Transverse colon (tissue), 4 donors: ENCODE measurements around the gene INCENP. TPM values are rescaled to one million over a fixed set of nuclear protein-coding genes. Genes with fewer than 3 reads are reported as not detected.

ENCODE experiments used
- DNase-seq: peaks from one replicate; pipeline ENCODE4 v3.0.0-alpha.2; 2019
- H3K27ac ChIP-seq, 4 donors: fragments of 200-600 bp; sonication (generic); 2 replicates each; pipeline ENCODE4 v1.5.1; 2016 to 2018; ENCODE audit warnings: inconsistent platforms in 4 of 4
- H3K27me3 ChIP-seq: fragments of 200-600 bp; sonication (generic); 2 replicates; pipeline ENCODE4 v1.5.1; 2017; ENCODE audit warnings: inconsistent platforms
- H3K36me3 ChIP-seq, 4 donors: fragments of 200-600 bp; sonication (generic); 2 replicates each; pipeline ENCODE4 v1.5.1; 2017 to 2019; ENCODE audit warnings: inconsistent platforms in 4 of 4
- H3K4me1 ChIP-seq, 4 donors: fragments of 200-600 bp; sonication (generic); 2 replicates each; pipeline ENCODE4 v1.5.1; 2017 to 2020; ENCODE audit warnings: inconsistent platforms in 4 of 4
- H3K4me3 ChIP-seq, 4 donors: fragments of 200-600 bp; sonication (generic); 1 replicate in 1 of 4; 2 replicates in 3 of 4; pipeline versions ENCODE4 v1.5.1 to v1.6.1; 2017 to 2019; ENCODE audit warnings: inconsistent platforms in 4 of 4
- H3K9me3 ChIP-seq, 2 donors: fragments of 200-600 bp; sonication (generic); 2 replicates each; pipeline ENCODE4 v1.5.1; 2017 to 2019; ENCODE audit warnings: inconsistent platforms in 2 of 2
- CTCF ChIP-seq, 5 experiments: fragments of 200-600 bp in 3 of 5; fragments of 450-650 bp in 2 of 5; sonication (generic) in 3 of 5; IDR thresholded peaks; 1 replicate in 2 of 5; 2 replicates in 3 of 5; pipeline ENCODE4 v1.5.1; 2016 to 2017; ENCODE audit warnings: antibody characterized with exemption in 5 of 5, inconsistent platforms in 3 of 5, mild to moderate bottlenecking in 2 of 5, moderate library complexity in 1 of 5
- EP300 ChIP-seq: sonication (generic); formaldehyde crosslinking; IDR thresholded peaks from one replicate; pipeline ENCODE4 v1.6.1; 2017; ENCODE audit warnings: antibody characterized with exemption, low read depth
- POLR2A ChIP-seq: fragments of 450-650 bp; IDR thresholded peaks from one replicate; pipeline ENCODE4 v1.6.1; 2016; ENCODE audit warnings: antibody characterized with exemption, mild to moderate bottlenecking, moderate library complexity
- POLR2AphosphoS5 ChIP-seq, 3 donors: sonication (generic); formaldehyde crosslinking; IDR thresholded peaks; one replicate each; pipeline ENCODE4 v1.6.1; 2016; ENCODE audit warnings: antibody characterized with exemption in 3 of 3
- WGBS, 2 donors: methylation state at CpG; one replicate each; pipeline ENCODE4 v1.1.5; 2018; ENCODE audit warnings: low coverage in 1 of 2; 5-methylcytosine and 5-hydroxymethylcytosine counted together
- in situ Hi-C, 4 donors: fragments of 200-750 bp; cut with MboI; loops; one replicate each; pipeline versions ENCODE4 v1.15.0 to v1.15.1; 2017; ENCODE audit warnings: low sequenced_read_pairs in 3 of 4, low pct_ligation_motif_present in 1 of 4, low pct_unique_long_range_greater_than_20kb in 1 of 4
- intact Hi-C: fragments of 100-400 bp; cut with DNase I; formaldehyde crosslinking; loops from one replicate; pipeline ENCODE4 v1.15.1; 2023; ENCODE audit warnings: low total_unique reads
- total RNA-seq, 4 donors: library from RNA; depleted of rRNA; stranded (reverse); fragments of >200 nt; gene quantifications; one replicate each; pipeline ENCODE4 v1.1.0, GENCODE V29; 2016

The INCENP gene
- total RNA-seq, 4 donors from 2014 or later: 10.5 to 38.9 (median 26.1) TPM

DNA sequence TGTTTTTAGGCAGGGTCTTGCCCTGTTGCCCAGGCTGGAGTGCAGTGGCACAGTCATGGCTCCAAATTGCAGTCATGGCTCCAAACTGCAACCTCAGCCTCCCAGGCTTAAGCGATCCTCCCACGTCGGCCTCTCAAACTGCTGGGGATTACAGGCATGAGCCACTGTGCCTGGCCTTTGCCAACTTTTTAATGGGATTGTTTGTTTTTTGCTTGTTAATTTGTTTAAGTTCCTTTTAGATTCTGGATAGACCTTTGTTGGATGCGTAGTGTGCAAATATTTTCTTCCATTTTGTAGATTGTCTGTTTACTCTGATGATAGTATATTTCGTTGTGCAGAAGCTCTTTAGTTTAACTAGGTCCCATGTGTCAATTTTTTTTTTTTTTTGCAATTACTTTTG, 56.2 kb downstream of the INCENP start:
- H3K27ac ChIP-seq: no peak overlapping the region
- intact Hi-C loops: no loop called here
- in situ Hi-C loops: loop anchor here in 2 of 4 donors (10.0 kb wide), 1 partner anchor 135 kb away; no protein-coding TSS in a partner anchor
- peaks cover 0 to 7% of the 10 kb centered on the region in 2 donors for H3K9me3 ChIP-seq
- H3K4me1 ChIP-seq: peaks cover 0 to 6% (median 0%) of the 10 kb centered on the region in 4 donors
- no peaks in the 10 kb centered on the region for H3K36me3 ChIP-seq
- no peak for TF ChIP-seq POLR2AphosphoS5 (IDR thresholded peaks at IDR 0.05)
- TF ChIP-seq CTCF (IDR thresholded peaks at IDR 0.05): no peak
- TF ChIP-seq POLR2A: no peak
- TF ChIP-seq EP300: no peak
- H3K4me3 ChIP-seq: no peak overlapping the region
- H3K27me3 ChIP-seq: peaks cover 36% of the 10 kb centered on the region
- 75 to 84% methylated on average over 3 to 5 of the region's 5 CpGs for WGBS, 2 donors
- no peak for DNase-seq

DNA sequence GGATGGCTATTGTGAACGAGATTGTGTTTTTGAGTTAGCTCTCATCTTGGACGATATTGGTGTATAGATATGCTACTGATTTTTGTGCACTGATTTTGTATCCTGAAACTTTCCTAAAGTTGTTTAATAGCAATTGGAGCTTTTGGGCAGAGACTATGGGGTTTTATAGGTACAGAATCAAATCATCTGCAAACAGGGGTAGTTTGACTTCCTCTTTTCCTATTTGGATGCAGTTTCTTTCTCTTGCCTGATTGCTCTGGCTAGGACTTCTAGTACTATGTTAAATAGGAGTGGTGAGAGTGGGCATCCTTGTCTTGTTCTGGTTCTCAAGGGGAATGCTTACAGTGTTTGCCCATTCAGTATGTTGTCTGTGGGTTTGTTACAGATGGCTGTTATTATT, 57.3 kb downstream of the INCENP start:
- Histone ChIP-seq H3K4me3 (no peak overlapping the region), H3K36me3 (no peaks in the 10 kb centered on the region), H3K27me3 (peaks cover 28% of the 10 kb centered on the region), H3K4me1 (peaks cover 0 to 6% (median 0%) of the 10 kb centered on the region in 4 donors), H3K9me3 (peaks cover 0 to 7% of the 10 kb centered on the region in 2 donors), H3K27ac (no peak overlapping the region)
- no peak for DNase-seq
- WGBS, 2 donors: 71 to 95% methylated on average over 2 of the region's 2 CpGs
- in situ Hi-C loops: no loop called here
- no peak for TF ChIP-seq CTCF (IDR thresholded peaks at IDR 0.05)
- TF ChIP-seq EP300: no peak
- TF ChIP-seq POLR2A: no peak
- no peak for TF ChIP-seq POLR2AphosphoS5 (IDR thresholded peaks at IDR 0.05)
- intact Hi-C loops: no loop called here

DNA sequence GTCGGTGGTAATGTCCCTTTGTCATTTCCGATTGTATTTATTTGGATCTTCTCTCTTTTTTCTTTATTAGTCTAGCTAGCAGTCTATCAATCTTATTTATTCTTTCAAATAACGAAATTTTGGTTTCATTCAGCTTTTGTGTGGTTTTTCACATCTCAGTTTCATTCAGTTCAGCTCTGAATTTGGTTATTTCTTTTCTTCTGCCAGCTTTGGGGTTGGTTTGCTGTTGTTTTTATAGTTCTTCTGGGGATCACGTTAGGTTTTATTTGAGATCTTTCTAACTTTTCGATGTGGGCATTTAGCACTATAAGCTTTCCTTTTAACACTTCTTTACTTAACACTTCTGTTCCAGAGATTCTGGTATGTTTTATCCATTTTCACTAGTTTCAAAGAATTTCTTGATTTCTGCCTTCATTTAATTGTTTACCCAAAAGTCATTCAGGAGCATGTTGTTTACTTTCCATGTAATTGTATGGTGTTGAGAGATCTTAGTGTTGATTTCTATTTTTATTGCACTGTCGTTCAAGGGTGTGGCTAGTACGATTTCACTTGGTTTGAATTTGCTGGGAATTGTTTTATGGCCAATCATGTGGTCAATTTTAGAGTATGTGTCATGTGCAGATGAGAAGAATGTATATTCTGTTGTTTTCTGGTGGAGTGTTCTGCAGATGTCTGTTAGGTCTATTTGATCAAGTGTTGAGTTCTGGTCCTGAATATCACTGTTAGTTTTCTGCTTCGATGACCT, 58.5 kb downstream of the INCENP start:
- no peak for DNase-seq
- intact Hi-C loops: no loop called here
- no peak overlapping the region for H3K27ac ChIP-seq

GRCh38 chr11:62186195-62186594, 62.4 kb downstream of the INCENP start:
- peaks cover 0 to 6% (median 0%) of the 10 kb centered on the region in 4 donors for H3K4me1 ChIP-seq
- intact Hi-C loops: no loop called here
- H3K9me3 ChIP-seq: peaks cover 0 to 7% of the 10 kb centered on the region in 2 donors
- peaks cover 31% of the 10 kb centered on the region for H3K27me3 ChIP-seq
- no peak overlapping the region for H3K4me3 ChIP-seq
- in situ Hi-C loops: no loop called here
- H3K36me3 ChIP-seq: no peaks in the 10 kb centered on the region
- WGBS, 2 donors: 54% methylated on average over 2 of the region's 2 CpGs; no CpG with 5 or more reads in 1 of the 2 donors
- no peak for TF ChIP-seq EP300
- no peak for TF ChIP-seq POLR2AphosphoS5 (IDR thresholded peaks at IDR 0.05)
- no peak for TF ChIP-seq CTCF (IDR thresholded peaks at IDR 0.05)
- TF ChIP-seq POLR2A: no peak
- H3K27ac ChIP-seq: no peak overlapping the region
- DNase-seq: no peak

More for the DNA sequence above, 58.5 kb downstream of the INCENP start:
- WGBS, 2 donors: 43 to 47% methylated on average over 6 to 8 of the region's 8 CpGs
- Histone ChIP-seq H3K27me3 (peaks cover 35% of the 10 kb centered on the region), H3K36me3 (no peaks in the 10 kb centered on the region), H3K4me1 (peaks cover 0 to 6% (median 0%) of the 10 kb centered on the region in 4 donors), H3K9me3 (peaks cover 0 to 7% of the 10 kb centered on the region in 2 donors), H3K4me3 (no peak overlapping the region)
- TF ChIP-seq POLR2AphosphoS5 (IDR thresholded peaks at IDR 0.05): no peak
- no peak for TF ChIP-seq CTCF (IDR thresholded peaks at IDR 0.05)
- no peak for TF ChIP-seq POLR2A
- TF ChIP-seq EP300: no peak
- in situ Hi-C loops: no loop called here
